Astrocyte (in vitro differentiated cells and primary cell): ENCODE results near the gene PIK3R2.

Experiments used
- CTCF ChIP-seq: IDR thresholded peaks from 2 replicates; pipeline ENCODE4 v1.5.1; 2011; ENCODE audit warnings: low read depth, mild to moderate bottlenecking, inconsistent platforms, low read length, moderate library complexity; ENCODE audit not compliant: insufficient read depth
- EZH2 ChIP-seq: IDR thresholded peaks from 2 replicates; pipeline ENCODE4 v1.6.1; 2012; ENCODE audit warnings: mild to moderate bottlenecking, low read length, inconsistent platforms; ENCODE audit not compliant: insufficient read depth

- TF ChIP-seq CTCF: no peak
- TF ChIP-seq EZH2: no peak
Measured at GRCh38 chr19:18137657-18138339, 15.2 kb upstream of the PIK3R2 start.
